Adrenal gland (tissue), 12 donors: ENCODE measurements around the gene SHFL. TPM values are rescaled to one million over a fixed set of nuclear protein-coding genes. Genes with fewer than 3 reads are reported as not detected.

Experiments used
- DNase-seq, 7 donors: peaks; one replicate each; pipeline ENCODE4 v3.0.0-alpha.2; 2019 to 2020
- H3K27ac ChIP-seq, 5 donors: fragments of 200-600 bp; sonication (generic) in 4 of 5; 1 replicate in 3 of 5; 2 replicates in 2 of 5; pipeline versions ENCODE4 v1.5.1 to v1.8.0; 2016 to 2020; ENCODE audit warnings: mild to moderate bottlenecking in 1 of 5
- H3K27me3 ChIP-seq: fragments of 200-600 bp; 2 replicates; pipeline ENCODE4 v1.8.0; 2021
- H3K36me3 ChIP-seq, 2 donors: fragments of 200-600 bp; replicated peaks in 1 of 2; 1 replicate in 1 of 2; 2 replicates in 1 of 2; pipeline versions ENCODE4 v1.5.1 to v1.8.0; 2018 to 2022
- H3K4me1 ChIP-seq, 2 donors: fragments of 200-600 bp; replicated peaks in 1 of 2; 1 replicate in 1 of 2; 2 replicates in 1 of 2; pipeline versions ENCODE4 v1.5.1 to v1.8.0; 2018 to 2021
- H3K4me3 ChIP-seq, 4 donors: fragments of 200-600 bp; sonication (generic) in 3 of 4; one replicate each; pipeline ENCODE4 v1.5.1; 2016 to 2018
- H3K9me3 ChIP-seq, 3 donors: fragments of 200-600 bp; sonication (generic) in 1 of 3; replicated peaks in 1 of 3; 1 replicate in 2 of 3; 2 replicates in 1 of 3; pipeline versions ENCODE4 v1.5.1 to v1.8.0; 2016 to 2021
- CTCF ChIP-seq, 6 experiments: fragments of 450-650 bp in 4 of 6; fragments of 200-600 bp in 2 of 6; sonication (generic) in 1 of 6; IDR thresholded peaks; 1 replicate in 5 of 6; 2 replicates in 1 of 6; pipeline versions ENCODE4 v1.5.1 to v1.8.0; 2016 to 2021; ENCODE audit warnings: antibody characterized with exemption in 6 of 6, mild to moderate bottlenecking in 2 of 6, moderate library complexity in 1 of 6
- POLR2A ChIP-seq, 2 donors: fragments of 450-650 bp; IDR thresholded peaks; one replicate each; pipeline ENCODE4 v1.6.1; 2017; ENCODE audit warnings: antibody characterized with exemption in 2 of 2, mild to moderate bottlenecking in 2 of 2, moderate library complexity in 1 of 2
- WGBS, 4 donors: extraction: QIAGEN DNeasy Blood & Tissue Kit in 2 of 4; methylation state at CpG; one replicate each; pipeline versions ENCODE4 v1.1.5 to v1.1.7; 2013 to 2017; 5-methylcytosine and 5-hydroxymethylcytosine counted together
- intact Hi-C, 2 donors: fragments of 100-400 bp; cut with DNase I; formaldehyde crosslinking; loops; one replicate each; pipeline versions ENCODE4 v1.14.1 to v1.15.0; 2022 to 2023
- polyA plus RNA-seq, 3 donors: library from polyadenylated mRNA; stranded (reverse); fragments of 200-250 nt in 2 of 3; fragments of 350-450 nt in 1 of 3; fragmentation: Illumina TruSeq in 1 of 3; extraction: RNeasy Lipid Tissue Mini Kit (QIAGEN cat#74804) in 1 of 3; gene quantifications; one replicate each; pipeline ENCODE4 v1.2.3, GENCODE V29; 2013 to 2014
- total RNA-seq, 9 donors: library from RNA; depleted of rRNA in 4 of 9; stranded (reverse); fragments of >200 nt in 4 of 9; fragments of 120-200 nt in 1 of 9; fragmentation: NEBNext Ultra II Directional in 1 of 9; extraction: Animal tissue kit (Norgen Biotek cat#: 25700) in 1 of 9; gene quantifications; one replicate each; pipeline versions ENCODE4 v1.1.0 to v1.2.4, GENCODE V29; 2013 to 2023
- donor health status: healthy with polysubstance abuse.
- donor health status: Bipolar disorder and iron deficiency.
- donor health status: DM: yes; HTN: yes; CAD: no.
- donor health status: DM: no; HTN: no; CAD: no.
- donor health status: DM: no; HTN: no; CAD: no.
- donor health status: DM: yes; HTN: yes; CAD: no.

Gene SHFL
- total and polyA plus RNA-seq, 12 donors: 17.4 to 116 (median 42.3) TPM

- TF ChIP-seq POLR2A (IDR thresholded peaks at IDR 0.05) (no peak), CTCF (IDR thresholded peaks at IDR 0.05) (no peak)
- Histone ChIP-seq H3K27ac (no peak overlapping the region), H3K9me3 (no peaks in the 10 kb centered on the region), H3K27me3 (no peaks in the 10 kb centered on the region), H3K36me3 (peaks cover 0 to 20% of the 10 kb centered on the region in 2 donors), H3K4me1 (peaks cover 8 to 15% of the 10 kb centered on the region in 2 donors), H3K4me3 (no peak overlapping the region)
- intact Hi-C loops: no loop called here
- no peak for DNase-seq
Measured at GRCh38 chr19:10104130-10104513, 18.0 kb downstream of the SHFL start.

GRCh38 chr19:10104665-10105508, 18.8 kb downstream of the SHFL start:
- H3K9me3 ChIP-seq: no peaks in the 10 kb centered on the region
- no peak for TF ChIP-seq CTCF (IDR thresholded peaks at IDR 0.05)
- TF ChIP-seq POLR2A (IDR thresholded peaks at IDR 0.05): no peak
- 48 to 68% (median 58%) methylated on average over 8 to 15 of the region's 15 CpGs for WGBS, 4 donors
- intact Hi-C loops: no loop called here
- H3K27ac ChIP-seq: no peak overlapping the region
- peak in 1 of 7 donors; percentile 38 for DNase-seq
- peaks cover 0 to 27% of the 10 kb centered on the region in 2 donors for H3K36me3 ChIP-seq
- peaks cover 8 to 15% of the 10 kb centered on the region in 2 donors for H3K4me1 ChIP-seq
- no peaks in the 10 kb centered on the region for H3K27me3 ChIP-seq
- H3K4me3 ChIP-seq: no peak overlapping the region

GRCh38 chr19:10105509-10106099, 19.5 kb downstream of the SHFL start:
- no peaks in the 10 kb centered on the region for H3K9me3 ChIP-seq
- WGBS, 4 donors: 44 to 51% (median 47%) methylated on average over 9 to 16 of the region's 16 CpGs
- DNase-seq: peak in 1 of 7 donors; percentile 34
- H3K27me3 ChIP-seq: no peaks in the 10 kb centered on the region
- intact Hi-C loops: no loop called here
- H3K36me3 ChIP-seq: peaks cover 0 to 35% of the 10 kb centered on the region in 2 donors
- no peak overlapping the region for H3K4me3 ChIP-seq
- TF ChIP-seq POLR2A (IDR thresholded peaks at IDR 0.05) (no peak), CTCF (IDR thresholded peaks at IDR 0.05) (no peak)
- H3K4me1 ChIP-seq: peaks cover 8 to 15% of the 10 kb centered on the region in 2 donors
- peak overlapping the region in 1 of 5 donors; percentile 80 for H3K27ac ChIP-seq

GRCh38 chr19:10106100-10106936, 20.2 kb downstream of the SHFL start, which contains the start of gene PPAN:
TSS of gene PPAN (plus strand) at chr19:10106362. CDS start at chr19:10106395, 33 bp downstream.
- TF ChIP-seq POLR2A (IDR thresholded peaks at IDR 0.05) (peak in 1 of 2 donors; percentile 49), CTCF (IDR thresholded peaks at IDR 0.05) (no peak)
- H3K4me1 ChIP-seq: peaks cover 8 to 15% of the 10 kb centered on the region in 2 donors
- H3K36me3 ChIP-seq: peaks cover 0 to 42% of the 10 kb centered on the region in 2 donors
- H3K27ac ChIP-seq: peak within 1 kb of the TSS in 3 of 5 donors; percentile 34 to 80 (median 53)
- no peaks in the 10 kb centered on the region for H3K27me3 ChIP-seq
- intact Hi-C loops: no loop called here
- 0 to 2% (median 1%) methylated on average over 40 to 71 of the region's 71 CpGs; no CpG with 5 or more reads in 1 of the 4 donors for WGBS, 4 donors
- peak within 1 kb of the TSS; percentile 59 to 75 (median 70) for H3K4me3 ChIP-seq
- no peaks in the 10 kb centered on the region for H3K9me3 ChIP-seq
- peak; percentile 98 to 99 (median 99) for DNase-seq
